GM21367 (cell line): ENCODE results near the gene DEPDC1B.
"Not testable (repeated sequence)": the region's sequence is repeated elsewhere in the genome, so short reads cannot be mapped to it uniquely, and the experiment has no call there.

Experiments
- ATAC-seq: cut with Tn5 transposase; IDR thresholded peaks from one replicate; pipeline ENCODE4 v1.9.1; 2021; ENCODE audit not compliant: unreplicated experiment

DEPDC1B gene

GRCh38 chr5:60587312-60587711, 112.7 kb downstream of the DEPDC1B start:
- ATAC-seq: not testable (repeated sequence)

GRCh38 chr5:60586307-60586901, 113.6 kb downstream of the DEPDC1B start:
- no peak for ATAC-seq

- ATAC-seq: no peak
Observed at GRCh38 chr5:60585618-60586017, 114.3 kb downstream of the DEPDC1B start.

GRCh38 chr5:60584304-60584703, 115.7 kb downstream of the DEPDC1B start:
- no peak for ATAC-seq

- no peak for ATAC-seq
Observed at GRCh38 chr5:60583616-60584015, 116.3 kb downstream of the DEPDC1B start.

- no peak for ATAC-seq
Observed at GRCh38 chr5:60578315-60578714, 121.7 kb downstream of the DEPDC1B start.

GRCh38 chr5:60577116-60577515, 122.8 kb downstream of the DEPDC1B start:
- no peak for ATAC-seq

- ATAC-seq: no peak
Observed at GRCh38 chr5:60576425-60576824, 123.5 kb downstream of the DEPDC1B start.

- no peak for ATAC-seq
Observed at GRCh38 chr5:60568646-60569045, 131.3 kb downstream of the DEPDC1B start.

- ATAC-seq: no peak
Observed at GRCh38 chr5:60563696-60564324, 136.2 kb downstream of the DEPDC1B start.

- ATAC-seq: not testable (repeated sequence)
Observed at GRCh38 chr5:60553291-60553690, 146.7 kb downstream of the DEPDC1B start.

- ATAC-seq: no peak
Observed at GRCh38 chr5:60551829-60552228, 148.1 kb downstream of the DEPDC1B start.

- no peak for ATAC-seq
Observed at GRCh38 chr5:60551250-60551649, 148.7 kb downstream of the DEPDC1B start.

- ATAC-seq: no peak
Observed at GRCh38 chr5:60550311-60550710, 149.7 kb downstream of the DEPDC1B start.

GRCh38 chr5:60549841-60550240, 150.1 kb downstream of the DEPDC1B start:
- ATAC-seq: no peak
